GM12878 (cell line): ENCODE measurements around the gene MAPKAPK3. TPM values are rescaled to one million over a fixed set of nuclear protein-coding genes. Genes with fewer than 3 reads are reported as not detected.

ENCODE experiments used
- ATAC-seq: fragments of 200-7000 bp; cut with Tn5 transposase; 3 replicates; pipeline ENCODE4 v1.9.1; 2020; ENCODE audit warnings: mild to moderate bottlenecking, moderate library complexity
- BruUV-seq: library from RNA; stranded (reverse); fragments of 400-500 nt; replicated peaks from 2 replicates; lab custom pipeline; 2021; lab: Mats Ljungman, UMichigan
- CTCF ChIA-PET: fragments of 300-600 bp; sonication (Branson Sonifier 250); formaldehyde crosslinking; extraction: SDS; loops from one replicate; lab custom pipeline; 2021; ENCODE audit warnings: inconsistent platforms; lab: Yijun Ruan, JAX
- POLR2A ChIA-PET: fragments of 350-600 bp; formaldehyde crosslinking; extraction: SDS; loops from one replicate; lab custom pipeline; 2021; ENCODE audit warnings: inconsistent platforms; lab: Charles Lee
- RAD21 ChIA-PET: fragments of 300-600 bp; sonication (Branson Sonifier 250); formaldehyde crosslinking; loops from one replicate; lab custom pipeline; 2023; ENCODE audit warnings: antibody characterized with exemption; ENCODE audit not compliant: unreplicated experiment; lab: Charles Lee
- SMC1A ChIA-PET: fragments of 300-600 bp; sonication (Branson Sonifier 250); formaldehyde crosslinking; loops from one replicate; lab custom pipeline; 2023; ENCODE audit not compliant: unreplicated experiment, uncharacterized antibody; lab: Charles Lee
- DNase-seq: peaks from one replicate; pipeline ENCODE4 v3.0.0-alpha.2; 2011; ENCODE audit warnings: low read depth, low spot score
- FAIRE-seq: peaks from 3 replicates; lab custom pipeline; 2011; peaks lifted over from hg19 to GRCh38; lab: Jason Lieb, UNC
- H2AFZ ChIP-seq: 2 replicates; pipeline ENCODE4 v1.6.0; 2011; ENCODE audit warnings: low read depth, low read length, control low read depth; ENCODE audit not compliant: control insufficient read depth
- H3K27ac ChIP-seq: 2 replicates; pipeline ENCODE4 v1.5.1; 2011; ENCODE audit warnings: control low read depth; ENCODE audit not compliant: control insufficient read depth, insufficient read depth
- H3K27me3 ChIP-seq, 2 experiments: replicated peaks in 1 of 2; 2 replicates each; pipeline versions ENCODE4 v1.6.0 to v1.6.1; 2011; ENCODE audit warnings: low read length in 1 of 2; ENCODE audit not compliant: control insufficient read depth in 2 of 2, insufficient read depth in 2 of 2
- H3K36me3 ChIP-seq, 2 experiments: 2 replicates each; pipeline ENCODE4 v1.5.1; 2011; ENCODE audit warnings: low read length in 1 of 2; ENCODE audit not compliant: control insufficient read depth in 2 of 2, insufficient read depth in 2 of 2
- H3K4me1 ChIP-seq: 2 replicates; pipeline ENCODE4 v1.6.1; 2011; ENCODE audit warnings: mild to moderate bottlenecking, low read length, moderate library complexity, mixed read lengths; ENCODE audit not compliant: control insufficient read depth, insufficient read depth
- H3K4me2 ChIP-seq: 2 replicates; pipeline ENCODE4 v1.6.0; 2011; ENCODE audit warnings: control low read depth; ENCODE audit not compliant: control insufficient read depth, insufficient read depth
- H3K4me3 ChIP-seq: fragments of 200-600 bp; sonication (generic); 2 replicates; pipeline ENCODE4 v1.5.1; 2016
- H3K79me2 ChIP-seq: 2 replicates; pipeline ENCODE4 v1.6.0; 2011; ENCODE audit warnings: low read length; ENCODE audit not compliant: control insufficient read depth, insufficient read depth
- H3K9ac ChIP-seq: 2 replicates; pipeline ENCODE4 v1.8.0; 2011; ENCODE audit warnings: low read length, control low read depth, mixed read lengths; ENCODE audit not compliant: control insufficient read depth, insufficient read depth
- H3K9me3 ChIP-seq: replicated peaks from 3 replicates; pipeline ENCODE4 v1.5.1; 2011; ENCODE audit warnings: mild to moderate bottlenecking, low read length; ENCODE audit not compliant: control insufficient read depth, insufficient read depth
- H4K20me1 ChIP-seq: 2 replicates; pipeline ENCODE4 v1.6.0; 2011; ENCODE audit not compliant: control insufficient read depth, insufficient read depth
- BRCA1 ChIP-seq: IDR thresholded peaks from 2 replicates; pipeline ENCODE4 v1.6.1; 2011; ENCODE audit warnings: low read depth, low read length, improper control_type of control experiment
- JUNB ChIP-seq: IDR thresholded peaks from 2 replicates; pipeline ENCODE4 v1.6.1; 2016; ENCODE audit warnings: antibody characterized with exemption, mild to moderate bottlenecking
- RAD51 ChIP-seq: fragments of 450-650 bp; IDR thresholded peaks from 2 replicates; pipeline ENCODE4 v1.6.1; 2016; ENCODE audit warnings: moderate library complexity, mild to moderate bottlenecking, inconsistent platforms
- RBBP5 ChIP-seq: fragments of 200-600 bp; sonication (generic); conservative IDR thresholded peaks from 2 replicates; pipeline ENCODE4 v1.6.1; 2016
- STAT3 ChIP-seq: IDR thresholded peaks from 2 replicates; pipeline ENCODE4 v1.6.1; 2011; ENCODE audit warnings: low read depth, low read length, improper control_type of control experiment
- WGBS: methylation state at CpG from one replicate; pipeline ENCODE4 v1.1.6; 2016; ENCODE audit warnings: low lambda C conversion rate; ENCODE audit not compliant: insufficient replicate concordance, insufficient coverage; ENCODE audit errors: missing lambda C conversion rate; 5-methylcytosine and 5-hydroxymethylcytosine counted together
- in situ Hi-C: fragments of 300-500 bp; cut with MboI; formaldehyde crosslinking; loops from 9 replicates; pipeline ENCODE4 v1.14.3; 2018; ENCODE audit warnings: mixed read lengths
- intact Hi-C: fragments of 100-400 bp; cut with micrococcal nuclease; formaldehyde crosslinking; loops from one replicate; pipeline ENCODE4 v1.14.2; 2022; ENCODE audit not compliant: unreplicated experiment
- polyA plus RNA-seq, 11 experiments: library from polyadenylated mRNA; depleted of rRNA in 4 of 11; unstranded in 6 of 11; stranded (reverse) in 5 of 11; fragments of >200 nt; fragmentation: Nextera tagmentation in 4 of 11; fragmentation: Illumina TruSeq in 1 of 11; extraction: Ambion mirVana in 4 of 11; extraction: Trizol in 1 of 11; gene quantifications; 1 replicate in 1 of 11; 2 replicates in 10 of 11; pipeline versions ENCODE4 v1.2.1 to v1.2.3, GENCODE V29; 2011 to 2016; ENCODE audit warnings: inconsistent platforms in 2 of 11, missing spikeins in 2 of 11, low read depth in 1 of 11
- total RNA-seq, 4 experiments: library from RNA; depleted of rRNA in 3 of 4; stranded (reverse); fragments of >200 nt in 3 of 4; fragmentation: Illumina TruSeq in 1 of 4; extraction: Trizol in 1 of 4; gene quantifications; 2 replicates each; pipeline versions ENCODE4 v1.2.1 to v1.2.3, GENCODE V29; 2013 to 2021
- TF ChIP-seq, protein P1 (sequence below): fragments of 450-650 bp; IDR thresholded peaks from 2 replicates; pipeline ENCODE4 v1.6.1; 2017; ENCODE audit warnings: mild to moderate bottlenecking, moderate library complexity
- TF ChIP-seq, protein P2 (sequence below): fragments of 450-650 bp; IDR thresholded peaks from 2 replicates; pipeline ENCODE4 v1.6.1; 2018; ENCODE audit warnings: mild to moderate bottlenecking, low read depth, moderate library complexity; ENCODE audit not compliant: partially characterized antibody
- TF ChIP-seq, protein P3 (sequence below): IDR thresholded peaks from 2 replicates; pipeline ENCODE4 v1.6.1; 2011; ENCODE audit warnings: mild to moderate bottlenecking, low read depth, low read length, moderate library complexity; ENCODE audit not compliant: insufficient replicate concordance
- TF ChIP-seq, protein P4 (sequence below): fragments of 450-650 bp; IDR thresholded peaks from 2 replicates; pipeline ENCODE4 v1.6.1; 2017; ENCODE audit warnings: antibody characterized with exemption, mild to moderate bottlenecking, moderate library complexity
- TF ChIP-seq, protein P5 (sequence below): fragments of 450-650 bp; conservative IDR thresholded peaks from 2 replicates; pipeline ENCODE4 v1.6.1; 2017; ENCODE audit warnings: mild to moderate bottlenecking, moderate library complexity

Gene MAPKAPK3
- total and polyA plus RNA-seq, 10 of the 15 experiments (the other 5 are each of a cell fraction or from before 2014, with no cell fraction given), result 7.9 to 66.0 (median 39.0) TPM

GRCh38 chr3:50639055-50639494 lies 22.1 kb downstream of the MAPKAPK3 start:
- Histone ChIP-seq H3K27me3 (no peaks in the 10 kb centered on the region), H3K27ac (no peak overlapping the region), H3K36me3 (peaks cover 0 to 10% of the 10 kb centered on the region in 2 experiments; a peak in 2 of 4 replicates), H3K4me2 (no peak overlapping the region), H3K4me1 (peaks cover 2% of the 10 kb centered on the region), H2AFZ (no peak overlapping the region), H3K9ac (no peak overlapping the region), H4K20me1 (no peaks in the 10 kb centered on the region), H3K9me3 (no peaks in the 10 kb centered on the region), H3K4me3 (no peak overlapping the region), H3K79me2 (no peaks in the 10 kb centered on the region)
- BruUV-seq, result no TSS peak
- RAD21 ChIA-PET, result no interaction called here
- DNase-seq (no peak), ATAC-seq (no peak), FAIRE-seq (no peak)
- TF ChIP-seq, protein P1, sequence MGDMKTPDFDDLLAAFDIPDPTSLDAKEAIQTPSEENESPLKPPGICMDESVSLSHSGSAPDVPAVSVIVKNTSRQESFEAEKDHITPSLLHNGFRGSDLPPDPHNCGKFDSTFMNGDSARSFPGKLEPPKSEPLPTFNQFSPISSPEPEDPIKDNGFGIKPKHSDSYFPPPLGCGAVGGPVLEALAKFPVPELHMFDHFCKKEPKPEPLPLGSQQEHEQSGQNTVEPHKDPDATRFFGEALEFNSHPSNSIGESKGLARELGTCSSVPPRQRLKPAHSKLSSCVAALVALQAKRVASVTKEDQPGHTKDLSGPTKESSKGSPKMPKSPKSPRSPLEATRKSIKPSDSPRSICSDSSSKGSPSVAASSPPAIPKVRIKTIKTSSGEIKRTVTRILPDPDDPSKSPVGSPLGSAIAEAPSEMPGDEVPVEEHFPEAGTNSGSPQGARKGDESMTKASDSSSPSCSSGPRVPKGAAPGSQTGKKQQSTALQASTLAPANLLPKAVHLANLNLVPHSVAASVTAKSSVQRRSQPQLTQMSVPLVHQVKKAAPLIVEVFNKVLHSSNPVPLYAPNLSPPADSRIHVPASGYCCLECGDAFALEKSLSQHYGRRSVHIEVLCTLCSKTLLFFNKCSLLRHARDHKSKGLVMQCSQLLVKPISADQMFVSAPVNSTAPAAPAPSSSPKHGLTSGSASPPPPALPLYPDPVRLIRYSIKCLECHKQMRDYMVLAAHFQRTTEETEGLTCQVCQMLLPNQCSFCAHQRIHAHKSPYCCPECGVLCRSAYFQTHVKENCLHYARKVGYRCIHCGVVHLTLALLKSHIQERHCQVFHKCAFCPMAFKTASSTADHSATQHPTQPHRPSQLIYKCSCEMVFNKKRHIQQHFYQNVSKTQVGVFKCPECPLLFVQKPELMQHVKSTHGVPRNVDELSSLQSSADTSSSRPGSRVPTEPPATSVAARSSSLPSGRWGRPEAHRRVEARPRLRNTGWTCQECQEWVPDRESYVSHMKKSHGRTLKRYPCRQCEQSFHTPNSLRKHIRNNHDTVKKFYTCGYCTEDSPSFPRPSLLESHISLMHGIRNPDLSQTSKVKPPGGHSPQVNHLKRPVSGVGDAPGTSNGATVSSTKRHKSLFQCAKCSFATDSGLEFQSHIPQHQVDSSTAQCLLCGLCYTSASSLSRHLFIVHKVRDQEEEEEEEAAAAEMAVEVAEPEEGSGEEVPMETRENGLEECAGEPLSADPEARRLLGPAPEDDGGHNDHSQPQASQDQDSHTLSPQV, result no peak
- TF ChIP-seq, protein P2, sequence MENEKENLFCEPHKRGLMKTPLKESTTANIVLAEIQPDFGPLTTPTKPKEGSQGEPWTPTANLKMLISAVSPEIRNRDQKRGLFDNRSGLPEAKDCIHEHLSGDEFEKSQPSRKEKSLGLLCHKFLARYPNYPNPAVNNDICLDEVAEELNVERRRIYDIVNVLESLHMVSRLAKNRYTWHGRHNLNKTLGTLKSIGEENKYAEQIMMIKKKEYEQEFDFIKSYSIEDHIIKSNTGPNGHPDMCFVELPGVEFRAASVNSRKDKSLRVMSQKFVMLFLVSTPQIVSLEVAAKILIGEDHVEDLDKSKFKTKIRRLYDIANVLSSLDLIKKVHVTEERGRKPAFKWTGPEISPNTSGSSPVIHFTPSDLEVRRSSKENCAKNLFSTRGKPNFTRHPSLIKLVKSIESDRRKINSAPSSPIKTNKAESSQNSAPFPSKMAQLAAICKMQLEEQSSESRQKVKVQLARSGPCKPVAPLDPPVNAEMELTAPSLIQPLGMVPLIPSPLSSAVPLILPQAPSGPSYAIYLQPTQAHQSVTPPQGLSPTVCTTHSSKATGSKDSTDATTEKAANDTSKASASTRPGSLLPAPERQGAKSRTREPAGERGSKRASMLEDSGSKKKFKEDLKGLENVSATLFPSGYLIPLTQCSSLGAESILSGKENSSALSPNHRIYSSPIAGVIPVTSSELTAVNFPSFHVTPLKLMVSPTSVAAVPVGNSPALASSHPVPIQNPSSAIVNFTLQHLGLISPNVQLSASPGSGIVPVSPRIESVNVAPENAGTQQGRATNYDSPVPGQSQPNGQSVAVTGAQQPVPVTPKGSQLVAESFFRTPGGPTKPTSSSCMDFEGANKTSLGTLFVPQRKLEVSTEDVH, result no peak
- TF ChIP-seq, protein P3, sequence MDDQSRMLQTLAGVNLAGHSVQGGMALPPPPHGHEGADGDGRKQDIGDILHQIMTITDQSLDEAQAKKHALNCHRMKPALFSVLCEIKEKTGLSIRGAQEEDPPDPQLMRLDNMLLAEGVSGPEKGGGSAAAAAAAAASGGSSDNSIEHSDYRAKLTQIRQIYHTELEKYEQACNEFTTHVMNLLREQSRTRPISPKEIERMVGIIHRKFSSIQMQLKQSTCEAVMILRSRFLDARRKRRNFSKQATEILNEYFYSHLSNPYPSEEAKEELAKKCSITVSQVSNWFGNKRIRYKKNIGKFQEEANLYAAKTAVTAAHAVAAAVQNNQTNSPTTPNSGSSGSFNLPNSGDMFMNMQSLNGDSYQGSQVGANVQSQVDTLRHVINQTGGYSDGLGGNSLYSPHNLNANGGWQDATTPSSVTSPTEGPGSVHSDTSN, result no peak
- no peak for TF ChIP-seq BRCA1
- TF ChIP-seq JUNB, result no peak
- no peak for TF ChIP-seq STAT3
- TF ChIP-seq RAD51, result no peak
- TF ChIP-seq RBBP5, result no peak
- TF ChIP-seq, protein P4, sequence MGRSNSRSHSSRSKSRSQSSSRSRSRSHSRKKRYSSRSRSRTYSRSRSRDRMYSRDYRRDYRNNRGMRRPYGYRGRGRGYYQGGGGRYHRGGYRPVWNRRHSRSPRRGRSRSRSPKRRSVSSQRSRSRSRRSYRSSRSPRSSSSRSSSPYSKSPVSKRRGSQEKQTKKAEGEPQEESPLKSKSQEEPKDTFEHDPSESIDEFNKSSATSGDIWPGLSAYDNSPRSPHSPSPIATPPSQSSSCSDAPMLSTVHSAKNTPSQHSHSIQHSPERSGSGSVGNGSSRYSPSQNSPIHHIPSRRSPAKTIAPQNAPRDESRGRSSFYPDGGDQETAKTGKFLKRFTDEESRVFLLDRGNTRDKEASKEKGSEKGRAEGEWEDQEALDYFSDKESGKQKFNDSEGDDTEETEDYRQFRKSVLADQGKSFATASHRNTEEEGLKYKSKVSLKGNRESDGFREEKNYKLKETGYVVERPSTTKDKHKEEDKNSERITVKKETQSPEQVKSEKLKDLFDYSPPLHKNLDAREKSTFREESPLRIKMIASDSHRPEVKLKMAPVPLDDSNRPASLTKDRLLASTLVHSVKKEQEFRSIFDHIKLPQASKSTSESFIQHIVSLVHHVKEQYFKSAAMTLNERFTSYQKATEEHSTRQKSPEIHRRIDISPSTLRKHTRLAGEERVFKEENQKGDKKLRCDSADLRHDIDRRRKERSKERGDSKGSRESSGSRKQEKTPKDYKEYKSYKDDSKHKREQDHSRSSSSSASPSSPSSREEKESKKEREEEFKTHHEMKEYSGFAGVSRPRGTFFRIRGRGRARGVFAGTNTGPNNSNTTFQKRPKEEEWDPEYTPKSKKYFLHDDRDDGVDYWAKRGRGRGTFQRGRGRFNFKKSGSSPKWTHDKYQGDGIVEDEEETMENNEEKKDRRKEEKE, result no peak
- TF ChIP-seq, protein P5, sequence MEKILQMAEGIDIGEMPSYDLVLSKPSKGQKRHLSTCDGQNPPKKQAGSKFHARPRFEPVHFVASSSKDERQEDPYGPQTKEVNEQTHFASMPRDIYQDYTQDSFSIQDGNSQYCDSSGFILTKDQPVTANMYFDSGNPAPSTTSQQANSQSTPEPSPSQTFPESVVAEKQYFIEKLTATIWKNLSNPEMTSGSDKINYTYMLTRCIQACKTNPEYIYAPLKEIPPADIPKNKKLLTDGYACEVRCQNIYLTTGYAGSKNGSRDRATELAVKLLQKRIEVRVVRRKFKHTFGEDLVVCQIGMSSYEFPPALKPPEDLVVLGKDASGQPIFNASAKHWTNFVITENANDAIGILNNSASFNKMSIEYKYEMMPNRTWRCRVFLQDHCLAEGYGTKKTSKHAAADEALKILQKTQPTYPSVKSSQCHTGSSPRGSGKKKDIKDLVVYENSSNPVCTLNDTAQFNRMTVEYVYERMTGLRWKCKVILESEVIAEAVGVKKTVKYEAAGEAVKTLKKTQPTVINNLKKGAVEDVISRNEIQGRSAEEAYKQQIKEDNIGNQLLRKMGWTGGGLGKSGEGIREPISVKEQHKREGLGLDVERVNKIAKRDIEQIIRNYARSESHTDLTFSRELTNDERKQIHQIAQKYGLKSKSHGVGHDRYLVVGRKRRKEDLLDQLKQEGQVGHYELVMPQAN, result no peak
- POLR2A ChIA-PET, result no interaction called here
- CTCF ChIA-PET, result interaction anchor here (1.4 kb wide), 1 partner anchor 23 kb away, joined by 3 read pairs; no protein-coding TSS in a partner anchor
- intact Hi-C loops (no loop called here), in situ Hi-C loops (no loop called here)
- 92% methylated on average over 6 of the region's 6 CpGs for WGBS
- SMC1A ChIA-PET, result no interaction called here
